Endothelial cell (in vitro differentiated cells): ENCODE data around the gene KRT36. TPM values are rescaled to one million over a fixed set of nuclear protein-coding genes. Genes with fewer than 3 reads are reported as not detected.

Experiments used
- DNase-seq: peaks from one replicate; pipeline ENCODE4 v3.0.0; 2021; ENCODE audit warnings: low spot score
- H3K27ac Mint-ChIP-seq: one replicate; pipeline ENCODE4 v1.8.0; 2021; ENCODE audit warnings: mixed read lengths, inconsistent platforms; ENCODE audit not compliant: unreplicated experiment
- H3K27me3 Mint-ChIP-seq: one replicate; pipeline ENCODE4 v1.8.0; 2021; ENCODE audit warnings: mild to moderate bottlenecking, moderate library complexity, mixed read lengths, inconsistent platforms; ENCODE audit not compliant: unreplicated experiment
- H3K36me3 Mint-ChIP-seq: one replicate; pipeline ENCODE4 v1.8.0; 2021; ENCODE audit warnings: mild to moderate bottlenecking, low read depth, mixed read lengths, inconsistent platforms; ENCODE audit not compliant: unreplicated experiment
- H3K4me1 Mint-ChIP-seq: one replicate; pipeline ENCODE4 v1.8.0; 2021; ENCODE audit warnings: mild to moderate bottlenecking, mixed read lengths, inconsistent platforms; ENCODE audit not compliant: unreplicated experiment
- H3K4me3 Mint-ChIP-seq: one replicate; pipeline ENCODE4 v1.8.0; 2021; ENCODE audit warnings: mild to moderate bottlenecking, mixed read lengths, inconsistent platforms; ENCODE audit not compliant: unreplicated experiment
- H3K9me3 Mint-ChIP-seq: one replicate; pipeline ENCODE4 v1.8.0; 2021; ENCODE audit warnings: mixed read lengths, inconsistent platforms; ENCODE audit not compliant: unreplicated experiment
- CTCF ChIP-seq: fragments of 200-600 bp; sonication (generic); IDR thresholded peaks from one replicate; pipeline ENCODE4 v1.5.0; 2021; ENCODE audit warnings: antibody characterized with exemption; ENCODE audit not compliant: unreplicated experiment
- total RNA-seq: library from RNA; stranded (reverse); fragmentation: NEBNext Ultra II Directional; extraction: Animal tissue kit (Norgen Biotek cat#: 25700); gene quantifications from one replicate; pipeline ENCODE4 v1.2.1, GENCODE V29; 2021; ENCODE audit not compliant: unreplicated experiment

Gene KRT36
- total RNA-seq, 1 donor from 2014 or later: not detected

- Mint-ChIP-seq H3K27ac (no peak overlapping the region), H3K4me3 (no peak overlapping the region), H3K9me3 (no peaks in the 10 kb centered on the region), H3K4me1 (no peaks in the 10 kb centered on the region), H3K27me3 (peaks cover 14% of the 10 kb centered on the region), H3K36me3 (no peaks in the 10 kb centered on the region)
- no peak for DNase-seq
- TF ChIP-seq CTCF: no peak
Observed at GRCh38 chr17:41532947-41533570, 43.3 kb upstream of the KRT36 start.

GRCh38 chr17:41531993-41532392 lies 42.3 kb upstream of the KRT36 start:
- H3K27ac Mint-ChIP-seq: no peak overlapping the region
- H3K36me3 Mint-ChIP-seq: no peaks in the 10 kb centered on the region
- H3K4me1 Mint-ChIP-seq: no peaks in the 10 kb centered on the region
- no peaks in the 10 kb centered on the region for H3K9me3 Mint-ChIP-seq
- H3K4me3 Mint-ChIP-seq: no peak overlapping the region
- no peak for TF ChIP-seq CTCF
- DNase-seq: no peak
- H3K27me3 Mint-ChIP-seq: peaks cover 13% of the 10 kb centered on the region

DNA sequence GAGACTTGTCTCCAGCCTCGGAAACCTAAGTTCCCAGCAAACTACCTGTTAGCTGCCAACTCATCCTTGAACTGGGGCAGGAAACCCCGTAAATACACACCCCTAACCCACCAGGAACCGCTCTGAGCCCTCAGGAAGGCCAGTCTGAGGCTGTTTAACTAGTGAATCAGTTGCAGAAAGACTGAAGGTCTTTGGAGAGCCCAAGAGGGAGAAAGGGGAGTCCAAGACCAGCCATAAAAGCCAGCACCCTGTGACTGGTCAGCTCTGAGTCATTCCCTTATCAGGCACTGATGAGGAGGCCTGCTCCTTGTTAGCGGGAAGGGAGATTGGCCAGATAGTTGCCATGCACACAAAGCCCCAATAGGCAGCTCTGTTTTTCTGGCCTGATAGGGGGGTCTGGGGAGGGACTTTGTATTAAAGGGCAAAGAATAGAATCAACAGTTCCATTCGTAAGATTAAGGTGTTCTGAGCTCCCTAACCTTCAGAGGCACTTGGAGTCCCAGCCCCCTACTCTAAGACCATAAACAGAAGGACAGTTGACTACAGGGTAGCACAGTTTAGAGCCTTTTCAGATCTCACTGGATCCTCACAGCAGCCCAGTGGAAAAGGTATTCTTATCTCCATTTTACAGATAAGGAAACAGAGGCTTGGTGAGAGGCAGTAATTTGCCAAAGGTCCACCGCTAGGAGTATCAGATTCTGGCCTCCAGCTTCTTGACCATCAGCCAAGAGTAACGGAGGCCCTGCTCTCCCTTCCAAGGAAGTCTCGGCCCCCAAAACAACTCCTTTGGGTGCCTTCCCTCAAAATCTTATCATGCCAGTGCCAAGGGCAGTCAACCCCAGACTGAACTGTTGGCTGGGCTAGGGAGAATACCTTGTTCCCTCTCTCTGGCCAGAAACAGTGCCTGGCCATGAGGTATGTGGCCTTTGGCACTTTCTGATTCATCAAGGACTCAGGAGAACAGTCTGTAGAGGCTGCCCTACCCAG lies 40.6 kb upstream of the KRT36 start:
- H3K36me3 Mint-ChIP-seq: no peaks in the 10 kb centered on the region
- no peak for TF ChIP-seq CTCF
- H3K4me1 Mint-ChIP-seq: no peaks in the 10 kb centered on the region
- DNase-seq: no peak
- no peak overlapping the region for H3K4me3 Mint-ChIP-seq
- H3K27ac Mint-ChIP-seq: no peak overlapping the region
- H3K9me3 Mint-ChIP-seq: no peaks in the 10 kb centered on the region
- peaks cover 15% of the 10 kb centered on the region for H3K27me3 Mint-ChIP-seq

DNA sequence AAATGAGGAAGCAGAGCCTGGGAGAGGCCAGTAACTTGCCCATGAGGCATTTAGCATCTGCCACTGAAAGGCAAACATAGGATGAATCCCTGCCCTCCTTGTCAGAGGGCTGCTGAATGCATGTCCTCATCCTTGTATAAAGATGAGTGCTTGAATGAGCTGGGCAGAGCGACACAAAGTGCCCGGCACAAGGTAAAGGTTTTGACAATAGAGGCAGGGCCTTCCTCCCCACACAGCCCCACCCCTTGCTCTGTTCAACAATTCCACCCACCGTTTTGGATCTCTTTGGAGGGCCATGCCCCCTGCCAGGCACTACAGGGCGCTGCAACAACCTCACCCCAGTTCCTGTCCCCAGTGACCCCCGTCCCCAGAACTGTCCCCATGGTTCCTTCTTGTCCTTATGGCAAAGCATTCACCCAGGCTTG lies 39.8 kb upstream of the KRT36 start:
- H3K4me3 Mint-ChIP-seq: no peak overlapping the region
- H3K27me3 Mint-ChIP-seq: peaks cover 15% of the 10 kb centered on the region
- no peaks in the 10 kb centered on the region for H3K36me3 Mint-ChIP-seq
- H3K27ac Mint-ChIP-seq: peak overlapping the region; percentile 42
- no peaks in the 10 kb centered on the region for H3K4me1 Mint-ChIP-seq
- DNase-seq: no peak
- H3K9me3 Mint-ChIP-seq: no peaks in the 10 kb centered on the region
- TF ChIP-seq CTCF: no peak

- Mint-ChIP-seq H3K9me3 (no peaks in the 10 kb centered on the region), H3K27ac (peak overlapping the region; percentile 42), H3K4me3 (no peak overlapping the region)
Observed at GRCh38 chr17:41528959-41529353, 39.2 kb upstream of the KRT36 start.

More at GRCh38 chr17:41528959-41529353, 39.2 kb upstream of the KRT36 start:
- no peak for TF ChIP-seq CTCF
- no peaks in the 10 kb centered on the region for H3K4me1 Mint-ChIP-seq
- peaks cover 15% of the 10 kb centered on the region for H3K27me3 Mint-ChIP-seq
- no peaks in the 10 kb centered on the region for H3K36me3 Mint-ChIP-seq
- DNase-seq: no peak
